A673 (cell line): ENCODE data around the gene MIA2. TPM values are rescaled to one million over a fixed set of nuclear protein-coding genes. Genes with fewer than 3 reads are reported as not detected.

Source experiments
- BruUV-seq: library from RNA; stranded (reverse); fragments of 400-500 nt; replicated peaks from 2 replicates; lab custom pipeline; 2021; lab: Mats Ljungman, UMichigan
- CTCF ChIA-PET: fragments of 300-600 bp; sonication (Branson Sonifier 250); formaldehyde crosslinking; loops from one replicate; lab custom pipeline; 2022; ENCODE audit warnings: antibody characterized with exemption; lab: Charles Lee
- POLR2A ChIA-PET: fragments of 300-600 bp; sonication (Branson Sonifier 250); formaldehyde crosslinking; loops from one replicate; lab custom pipeline; 2022; ENCODE audit warnings: antibody characterized with exemption; ENCODE audit not compliant: low non-redundant PET; lab: Charles Lee
- DNase-seq: peaks from one replicate; pipeline ENCODE4 v3.0.0-alpha.2; 2015; ENCODE audit warnings: low spot score
- H3K27ac ChIP-seq: fragments of 200-600 bp; sonication (generic); 2 replicates; pipeline ENCODE4 v1.5.1; 2016; ENCODE audit warnings: mixed run types, low read depth, mild to moderate bottlenecking, mixed read lengths, antibody characterized with exemption, low read length; ENCODE audit not compliant: poor library complexity, severe bottlenecking
- H3K27me3 ChIP-seq: fragments of 200-600 bp; sonication (generic); replicated peaks from 2 replicates; pipeline ENCODE4 v1.6.1; 2017; ENCODE audit warnings: mixed run types, low read depth, mild to moderate bottlenecking, mixed read lengths, antibody characterized with exemption, low read length; ENCODE audit not compliant: insufficient read depth, poor library complexity
- H3K36me3 ChIP-seq: fragments of 200-600 bp; sonication (generic); 2 replicates; pipeline ENCODE4 v1.6.1; 2016; ENCODE audit warnings: mixed run types, mild to moderate bottlenecking, mixed read lengths, antibody characterized with exemption, low read length; ENCODE audit not compliant: insufficient read depth, poor library complexity, severe bottlenecking
- H3K4me1 ChIP-seq: fragments of 200-600 bp; sonication (generic); 2 replicates; pipeline ENCODE4 v1.6.1; 2017; ENCODE audit warnings: mixed run types, mild to moderate bottlenecking, mixed read lengths, antibody characterized with exemption, low read length; ENCODE audit not compliant: insufficient read depth, poor library complexity, severe bottlenecking
- H3K4me3 ChIP-seq: fragments of 200-600 bp; sonication (generic); 2 replicates; pipeline ENCODE4 v1.5.1; 2016; ENCODE audit warnings: low read depth, mixed run types, mild to moderate bottlenecking, mixed read lengths, low read length; ENCODE audit not compliant: poor library complexity, severe bottlenecking
- H3K9me3 ChIP-seq: fragments of 200-600 bp; sonication (generic); 2 replicates; pipeline ENCODE4 v1.6.1; 2016; ENCODE audit warnings: mixed run types, low read depth, mild to moderate bottlenecking, mixed read lengths, antibody characterized with exemption, low read length; ENCODE audit not compliant: poor library complexity, severe bottlenecking
- CTCF ChIP-seq: fragments of 300-800, 200-600 bp; sonication (generic); conservative IDR thresholded peaks from 2 replicates; pipeline ENCODE4 v1.5.1; 2017; ENCODE audit warnings: low read depth, mild to moderate bottlenecking, antibody characterized with exemption, low read length, moderate library complexity, mixed read lengths
- EZH2 ChIP-seq: fragments of 200-600 bp; sonication (generic); IDR thresholded peaks from 2 replicates; pipeline ENCODE4 v1.6.1; 2017; ENCODE audit warnings: borderline replicate concordance, low read depth, mild to moderate bottlenecking, mixed read lengths, antibody characterized with exemption, low read length; ENCODE audit not compliant: poor library complexity, severe bottlenecking
- intact Hi-C: fragments of 100-400 bp; cut with micrococcal nuclease; formaldehyde crosslinking; loops from one replicate; pipeline ENCODE4 v1.10.0; 2022; ENCODE audit not compliant: unreplicated experiment
- total RNA-seq: library from RNA; stranded (reverse); gene quantifications from 2 replicates; pipeline ENCODE4 v1.2.3, GENCODE V29; 2021

MIA2 gene
- total RNA-seq, 1 experiment from 2014 or later = 16.7 TPM

- BruUV-seq = no TSS peak
- intact Hi-C loops = no loop called here
- Histone ChIP-seq H3K27me3 (no peaks in the 10 kb centered on the region), H3K4me1 (peaks cover under 1% of the 10 kb centered on the region), H3K27ac (no peak overlapping the region), H3K9me3 (no peaks in the 10 kb centered on the region), H3K36me3 (no peaks in the 10 kb centered on the region), H3K4me3 (no peak overlapping the region)
- ChIA-PET POLR2A (no interaction called here), CTCF (no interaction called here)
- no peak for TF ChIP-seq CTCF
- no peak for TF ChIP-seq EZH2
- no peak for DNase-seq
Observed at GRCh38 chr14:39383026-39383660, 149.4 kb downstream of the MIA2 start.

- TF ChIP-seq CTCF (no peak), EZH2 (no peak)
- BruUV-seq = no TSS peak
- no peak for DNase-seq
- Histone ChIP-seq H3K36me3 (no peaks in the 10 kb centered on the region), H3K27ac (no peak overlapping the region), H3K9me3 (no peaks in the 10 kb centered on the region), H3K4me3 (no peak overlapping the region), H3K4me1 (no peaks in the 10 kb centered on the region), H3K27me3 (no peaks in the 10 kb centered on the region)
- CTCF ChIA-PET = no interaction called here
- intact Hi-C loops = no loop called here
- POLR2A ChIA-PET = no interaction called here
Observed at GRCh38 chr14:39383741-39384140, 150.0 kb downstream of the MIA2 start.

- TF ChIP-seq EZH2 (no peak), CTCF (no peak)
- intact Hi-C loops = no loop called here
- H3K36me3 ChIP-seq = no peaks in the 10 kb centered on the region
Observed at GRCh38 chr14:39384177-39384576, 150.5 kb downstream of the MIA2 start.

More at GRCh38 chr14:39384177-39384576, 150.5 kb downstream of the MIA2 start:
- DNase-seq = no peak
- Histone ChIP-seq H3K27ac (no peak overlapping the region), H3K9me3 (no peaks in the 10 kb centered on the region), H3K4me1 (no peaks in the 10 kb centered on the region), H3K27me3 (no peaks in the 10 kb centered on the region), H3K4me3 (no peak overlapping the region)
- ChIA-PET POLR2A (no interaction called here), CTCF (no interaction called here)
- no TSS peak for BruUV-seq
